ENCODE measurements around the gene SPATA25. TPM values are rescaled to one million over a fixed set of nuclear protein-coding genes. Genes with fewer than 3 reads are reported as not detected.

The SPATA25 gene
- total RNA-seq, 1 experiment from 2014 or later: 1.8 TPM

DNA sequence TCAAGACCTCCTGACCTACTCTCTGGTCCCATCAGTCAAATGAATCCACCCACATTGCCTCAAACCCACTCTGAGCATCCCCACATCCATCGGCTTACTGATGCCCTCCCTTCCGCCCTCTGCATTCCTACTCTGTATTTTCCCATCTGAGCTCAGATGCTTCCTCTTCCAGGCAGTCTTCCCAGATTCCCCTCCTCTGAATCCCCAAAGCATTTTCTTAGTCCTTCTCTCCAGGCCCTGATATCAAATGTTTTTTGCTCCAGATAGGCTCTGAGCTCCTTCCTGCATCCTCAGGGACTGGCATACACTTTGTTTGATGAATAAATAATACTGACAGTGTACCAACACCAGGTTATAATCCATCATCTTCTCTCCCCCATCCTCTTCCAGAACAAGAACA, 20.7 kb upstream of the SPATA25 start:
- Histone ChIP-seq H3K27ac (ENCODE audit: low read length) (no peak overlapping the region), H3K4me3 (ENCODE audit: low read depth in 2 of 2, low read length in 2 of 2) (no peak overlapping the region), H3K9me3 (ENCODE audit: control insufficient read depth, insufficient read depth, low read depth, low read length) (no peaks in the 10 kb centered on the region), H3K27me3 (ENCODE audit: control insufficient read depth, insufficient read depth, low read length) (no peaks in the 10 kb centered on the region), H3K4me1 (ENCODE audit: control insufficient read depth, insufficient read depth, low read length) (peaks cover 18% of the 10 kb centered on the region), H3K36me3 (ENCODE audit: control insufficient read depth, insufficient read depth, low read length) (no peaks in the 10 kb centered on the region)
- POLR2A ChIA-PET: no interaction called here
- TF ChIP-seq TCF7L2 (IDR thresholded peaks at IDR 0.05; ENCODE audit: low read depth, low read length) (no peak), SIN3A (IDR thresholded peaks at IDR 0.05; ENCODE audit: borderline replicate concordance, insufficient read depth, low read depth, low read length) (no peak), POLR2AphosphoS5 (IDR thresholded peaks at IDR 0.05; ENCODE audit: low read depth, low read length) (no peak)
- TF ChIP-seq, protein P1, sequence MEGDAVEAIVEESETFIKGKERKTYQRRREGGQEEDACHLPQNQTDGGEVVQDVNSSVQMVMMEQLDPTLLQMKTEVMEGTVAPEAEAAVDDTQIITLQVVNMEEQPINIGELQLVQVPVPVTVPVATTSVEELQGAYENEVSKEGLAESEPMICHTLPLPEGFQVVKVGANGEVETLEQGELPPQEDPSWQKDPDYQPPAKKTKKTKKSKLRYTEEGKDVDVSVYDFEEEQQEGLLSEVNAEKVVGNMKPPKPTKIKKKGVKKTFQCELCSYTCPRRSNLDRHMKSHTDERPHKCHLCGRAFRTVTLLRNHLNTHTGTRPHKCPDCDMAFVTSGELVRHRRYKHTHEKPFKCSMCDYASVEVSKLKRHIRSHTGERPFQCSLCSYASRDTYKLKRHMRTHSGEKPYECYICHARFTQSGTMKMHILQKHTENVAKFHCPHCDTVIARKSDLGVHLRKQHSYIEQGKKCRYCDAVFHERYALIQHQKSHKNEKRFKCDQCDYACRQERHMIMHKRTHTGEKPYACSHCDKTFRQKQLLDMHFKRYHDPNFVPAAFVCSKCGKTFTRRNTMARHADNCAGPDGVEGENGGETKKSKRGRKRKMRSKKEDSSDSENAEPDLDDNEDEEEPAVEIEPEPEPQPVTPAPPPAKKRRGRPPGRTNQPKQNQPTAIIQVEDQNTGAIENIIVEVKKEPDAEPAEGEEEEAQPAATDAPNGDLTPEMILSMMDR (IDR thresholded peaks at IDR 0.05): no peak
- TF ChIP-seq, protein P2, sequence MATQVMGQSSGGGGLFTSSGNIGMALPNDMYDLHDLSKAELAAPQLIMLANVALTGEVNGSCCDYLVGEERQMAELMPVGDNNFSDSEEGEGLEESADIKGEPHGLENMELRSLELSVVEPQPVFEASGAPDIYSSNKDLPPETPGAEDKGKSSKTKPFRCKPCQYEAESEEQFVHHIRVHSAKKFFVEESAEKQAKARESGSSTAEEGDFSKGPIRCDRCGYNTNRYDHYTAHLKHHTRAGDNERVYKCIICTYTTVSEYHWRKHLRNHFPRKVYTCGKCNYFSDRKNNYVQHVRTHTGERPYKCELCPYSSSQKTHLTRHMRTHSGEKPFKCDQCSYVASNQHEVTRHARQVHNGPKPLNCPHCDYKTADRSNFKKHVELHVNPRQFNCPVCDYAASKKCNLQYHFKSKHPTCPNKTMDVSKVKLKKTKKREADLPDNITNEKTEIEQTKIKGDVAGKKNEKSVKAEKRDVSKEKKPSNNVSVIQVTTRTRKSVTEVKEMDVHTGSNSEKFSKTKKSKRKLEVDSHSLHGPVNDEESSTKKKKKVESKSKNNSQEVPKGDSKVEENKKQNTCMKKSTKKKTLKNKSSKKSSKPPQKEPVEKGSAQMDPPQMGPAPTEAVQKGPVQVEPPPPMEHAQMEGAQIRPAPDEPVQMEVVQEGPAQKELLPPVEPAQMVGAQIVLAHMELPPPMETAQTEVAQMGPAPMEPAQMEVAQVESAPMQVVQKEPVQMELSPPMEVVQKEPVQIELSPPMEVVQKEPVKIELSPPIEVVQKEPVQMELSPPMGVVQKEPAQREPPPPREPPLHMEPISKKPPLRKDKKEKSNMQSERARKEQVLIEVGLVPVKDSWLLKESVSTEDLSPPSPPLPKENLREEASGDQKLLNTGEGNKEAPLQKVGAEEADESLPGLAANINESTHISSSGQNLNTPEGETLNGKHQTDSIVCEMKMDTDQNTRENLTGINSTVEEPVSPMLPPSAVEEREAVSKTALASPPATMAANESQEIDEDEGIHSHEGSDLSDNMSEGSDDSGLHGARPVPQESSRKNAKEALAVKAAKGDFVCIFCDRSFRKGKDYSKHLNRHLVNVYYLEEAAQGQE (IDR thresholded peaks at IDR 0.05; ENCODE audit: insufficient read depth in 1 of 2, low read depth in 2 of 2, low read length in 1 of 2): no peak
- ATAC-seq (no peak), DNase-seq (ENCODE audit: low read depth, low spot score) (no peak)
- BruUV-seq (replicated peaks): no TSS peak
- CTCF ChIA-PET: no interaction called here
- intact Hi-C loops (cut with micrococcal nuclease; ENCODE audit: unreplicated experiment): no loop called here
- in situ Hi-C loops (cut with HindIII; ENCODE audit: low pct_unique_long_range_greater_than_20kb, low sequenced_read_pairs): no loop called here

DNA sequence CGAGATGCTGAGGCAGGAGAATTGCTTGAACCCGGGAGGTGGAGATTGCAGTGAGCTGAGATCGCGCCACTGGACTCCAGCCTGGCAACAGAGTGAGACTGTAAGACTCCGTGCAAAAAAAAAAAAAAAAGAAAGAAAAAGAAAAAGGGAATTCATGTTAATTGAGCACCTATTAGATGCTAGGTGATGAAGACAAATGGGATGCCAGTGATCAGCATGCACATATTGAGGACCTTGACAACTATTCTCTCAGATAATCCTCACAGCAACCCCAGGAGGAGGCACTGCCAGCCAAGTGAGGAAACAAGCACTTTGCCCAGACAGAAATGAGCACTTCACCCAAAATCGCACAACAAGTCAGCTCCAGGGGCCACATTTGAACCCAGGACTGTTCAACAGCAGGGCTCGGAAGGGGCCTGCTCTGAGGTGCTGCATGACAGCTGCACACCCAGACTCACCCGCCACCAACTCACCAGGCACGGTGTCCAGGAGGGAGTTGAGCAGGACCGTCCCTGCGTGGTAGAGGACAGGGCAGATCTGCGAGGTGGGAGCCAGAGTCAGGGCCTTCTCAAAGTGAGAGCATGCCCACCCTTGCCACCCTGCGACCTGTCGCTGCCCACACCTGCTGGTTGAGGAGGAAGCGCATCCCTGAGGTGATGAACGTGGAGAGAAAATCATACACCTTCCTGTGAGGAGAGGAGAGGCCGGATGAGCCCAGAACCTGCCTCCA, 20.0 kb upstream of the SPATA25 start:
- Histone ChIP-seq H3K36me3 (ENCODE audit: control insufficient read depth, insufficient read depth, low read length) (no peaks in the 10 kb centered on the region), H3K27me3 (ENCODE audit: control insufficient read depth, insufficient read depth, low read length) (no peaks in the 10 kb centered on the region), H3K4me1 (ENCODE audit: control insufficient read depth, insufficient read depth, low read length) (peaks cover 17% of the 10 kb centered on the region), H3K27ac (ENCODE audit: low read length) (no peak overlapping the region), H3K9me3 (ENCODE audit: control insufficient read depth, insufficient read depth, low read depth, low read length) (no peaks in the 10 kb centered on the region), H3K4me3 (ENCODE audit: low read depth in 2 of 2, low read length in 2 of 2) (no peak overlapping the region)
- ChIA-PET POLR2A (interaction anchor here (0.6 kb wide), 1 partner anchor 573 kb away, joined by 3 read pairs; no protein-coding TSS in a partner anchor), CTCF (no interaction called here)
- intact Hi-C loops (cut with micrococcal nuclease; ENCODE audit: unreplicated experiment): no loop called here
- DNase-seq (ENCODE audit: low read depth, low spot score): no peak
- in situ Hi-C loops (cut with HindIII; ENCODE audit: low pct_unique_long_range_greater_than_20kb, low sequenced_read_pairs): no loop called here
- TF ChIP-seq POLR2AphosphoS5 (IDR thresholded peaks at IDR 0.05; ENCODE audit: low read depth, low read length) (no peak), TCF7L2 (IDR thresholded peaks at IDR 0.05; ENCODE audit: low read depth, low read length) (no peak)
- no peak for ATAC-seq
- no TSS peak for BruUV-seq (replicated peaks)

DNA sequence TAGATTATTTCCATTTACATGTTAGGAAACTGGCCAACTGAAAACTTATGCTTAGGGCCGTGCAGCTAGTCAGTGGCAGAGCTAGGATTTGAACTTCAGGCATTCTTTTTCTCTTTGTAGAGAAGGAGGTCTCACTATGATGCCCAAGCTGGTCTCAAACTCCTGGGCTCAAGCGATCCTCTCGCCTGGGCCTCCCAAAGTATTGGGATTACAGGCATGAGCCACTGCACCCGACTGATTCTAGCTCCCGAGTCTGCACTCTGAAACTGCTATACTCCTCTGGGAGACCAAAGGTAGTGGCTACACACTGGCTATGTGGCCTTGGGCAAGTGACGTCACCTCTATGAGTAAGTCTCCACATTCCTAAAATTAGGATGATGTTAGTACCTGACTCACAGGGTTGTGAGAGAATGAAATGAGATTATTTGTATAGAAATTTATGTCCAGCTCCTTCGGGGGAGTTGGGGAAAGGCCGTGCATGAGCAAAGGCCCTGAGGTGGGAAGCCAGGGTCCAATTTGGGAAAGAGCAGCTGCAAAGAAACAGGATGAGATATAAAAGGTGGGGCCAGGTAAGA, 18.2 kb upstream of the SPATA25 start:
- TF ChIP-seq TCF7L2 (IDR thresholded peaks at IDR 0.05; ENCODE audit: low read depth, low read length) (no peak), SIN3A (IDR thresholded peaks at IDR 0.05; ENCODE audit: borderline replicate concordance, insufficient read depth, low read depth, low read length) (no peak), POLR2AphosphoS5 (IDR thresholded peaks at IDR 0.05; ENCODE audit: low read depth, low read length) (no peak)
- TF ChIP-seq, protein P2 (IDR thresholded peaks at IDR 0.05; ENCODE audit: insufficient read depth in 1 of 2, low read depth in 2 of 2, low read length in 1 of 2): no peak
- TF ChIP-seq, protein P1 (IDR thresholded peaks at IDR 0.05): no peak
- no peaks in the 10 kb centered on the region for H3K27me3 ChIP-seq (ENCODE audit: control insufficient read depth, insufficient read depth, low read length)
- ATAC-seq (peak; percentile 69), DNase-seq (ENCODE audit: low read depth, low spot score) (peak; percentile 58)
- H3K36me3 ChIP-seq (ENCODE audit: control insufficient read depth, insufficient read depth, low read length): no peaks in the 10 kb centered on the region
- in situ Hi-C loops (cut with HindIII; ENCODE audit: low pct_unique_long_range_greater_than_20kb, low sequenced_read_pairs): no loop called here
- intact Hi-C loops (cut with micrococcal nuclease; ENCODE audit: unreplicated experiment): no loop called here
- H3K27ac ChIP-seq (ENCODE audit: low read length): no peak overlapping the region
- ChIA-PET CTCF (interaction anchor here (0.5 to 1.5 kb wide), 3 partner anchors 13 to 54 kb away, joined by 3 to 4 read pairs (median 3); no protein-coding TSS in a partner anchor), POLR2A (interaction anchor here (1.1 kb wide), 1 partner anchor 19 kb away, joined by 6 read pairs; no protein-coding TSS in a partner anchor)
- no peaks in the 10 kb centered on the region for H3K9me3 ChIP-seq (ENCODE audit: control insufficient read depth, insufficient read depth, low read depth, low read length)
- H3K4me3 ChIP-seq (ENCODE audit: low read depth in 2 of 2, low read length in 2 of 2): no peak overlapping the region
- peaks cover 8% of the 10 kb centered on the region for H3K4me1 ChIP-seq (ENCODE audit: control insufficient read depth, insufficient read depth, low read length)
- no TSS peak for BruUV-seq (replicated peaks)
